Naive thymus-derived CD4-positive, alpha-beta T cell (primary cell): Measurements from ENCODE around the gene SEMA6A. TPM values are rescaled to one million over a fixed set of nuclear protein-coding genes. Genes with fewer than 3 reads are reported as not detected.

Source experiments
- ATAC-seq: fragments of 150-1000 bp; cut with Tn5 transposase; 2 replicates; pipeline ENCODE4 v1.10.0; 2021; ENCODE audit warnings: mild to moderate bottlenecking, moderate library complexity
- CTCF ChIA-PET: fragments of 350-600 bp; sonication (Branson Sonifier 250); formaldehyde crosslinking; loops from one replicate; lab custom pipeline; 2021; ENCODE audit warnings: antibody characterized with exemption; lab: Charles Lee
- POLR2A ChIA-PET: fragments of 350-600 bp; sonication (Branson Sonifier 250); formaldehyde crosslinking; loops from one replicate; lab custom pipeline; 2021; ENCODE audit warnings: antibody characterized with exemption, inconsistent platforms; lab: Charles Lee
- DNase-seq, 9 donors: peaks; one replicate each; pipeline versions ENCODE4 v3.0.0 to v3.0.0-alpha.2; 2020 to 2022; ENCODE audit warnings: mixed read lengths in 1 of 9
- H3K27ac ChIP-seq: one replicate; pipeline ENCODE4 v1.7.0; 2013; ENCODE audit warnings: mild to moderate bottlenecking, low read depth, low read length, moderate library complexity
- H3K27me3 ChIP-seq, 2 donors: one replicate each; pipeline ENCODE4 v1.7.0; 2013; ENCODE audit warnings: low read length in 2 of 2, mild to moderate bottlenecking in 2 of 2, moderate library complexity in 2 of 2; ENCODE audit not compliant: control insufficient read depth in 2 of 2, insufficient read depth in 2 of 2
- H3K36me3 ChIP-seq, 3 experiments: 1 replicate in 2 of 3; 2 replicates in 1 of 3; pipeline ENCODE4 v1.7.0; 2013; ENCODE audit warnings: low read length in 3 of 3, mild to moderate bottlenecking in 3 of 3, moderate library complexity in 1 of 3; ENCODE audit not compliant: insufficient read depth in 3 of 3, control insufficient read depth in 2 of 3
- H3K4me1 ChIP-seq, 2 donors: one replicate each; pipeline ENCODE4 v1.7.0; 2013; ENCODE audit warnings: low read length in 2 of 2, mild to moderate bottlenecking in 2 of 2, moderate library complexity in 1 of 2; ENCODE audit not compliant: control insufficient read depth in 2 of 2, insufficient read depth in 2 of 2
- H3K4me3 ChIP-seq: 2 replicates; pipeline ENCODE4 v1.7.0; 2013; ENCODE audit warnings: mild to moderate bottlenecking, low read length
- H3K9me3 ChIP-seq, 3 experiments: 1 replicate in 2 of 3; 2 replicates in 1 of 3; pipeline ENCODE4 v1.7.0; 2013; ENCODE audit warnings: low read length in 3 of 3; ENCODE audit not compliant: control insufficient read depth in 2 of 3
- H3K27ac Mint-ChIP-seq, 9 donors: one replicate each; pipeline ENCODE4 v1.8.0; 2020 to 2022; ENCODE audit warnings: mixed read lengths in 9 of 9, mild to moderate bottlenecking in 8 of 9, moderate library complexity in 5 of 9, inconsistent platforms in 2 of 9
- H3K27me3 Mint-ChIP-seq, 5 donors: one replicate each; pipeline ENCODE4 v1.8.0; 2021 to 2022; ENCODE audit warnings: mixed read lengths in 5 of 5, mild to moderate bottlenecking in 1 of 5
- H3K36me3 Mint-ChIP-seq, 5 donors: one replicate each; pipeline ENCODE4 v1.8.0; 2020 to 2022; ENCODE audit warnings: mixed read lengths in 5 of 5, mild to moderate bottlenecking in 3 of 5, inconsistent platforms in 1 of 5
- H3K4me1 Mint-ChIP-seq, 7 donors: one replicate each; pipeline ENCODE4 v1.8.0; 2020 to 2022; ENCODE audit warnings: mixed read lengths in 7 of 7, mild to moderate bottlenecking in 3 of 7, inconsistent platforms in 1 of 7
- H3K4me3 Mint-ChIP-seq, 10 donors: one replicate each; pipeline ENCODE4 v1.8.0; 2020 to 2022; ENCODE audit warnings: mild to moderate bottlenecking in 10 of 10, mixed read lengths in 10 of 10, moderate library complexity in 6 of 10, inconsistent platforms in 2 of 10
- H3K9me3 Mint-ChIP-seq, 11 donors: one replicate each; pipeline ENCODE4 v1.8.0; 2020 to 2022; ENCODE audit warnings: mixed read lengths in 11 of 11, mild to moderate bottlenecking in 4 of 11, inconsistent platforms in 1 of 11, moderate library complexity in 1 of 11
- intact Hi-C, 2 donors: fragments of 100-400 bp; cut with micrococcal nuclease; formaldehyde crosslinking; loops; one replicate each; pipeline ENCODE4 v1.15.1; 2023
- polyA plus RNA-seq, 2 donors: library from polyadenylated mRNA; unstranded; fragments of 300-500 nt; fragmentation: Illumina TruSeq; gene quantifications; one replicate each; pipeline ENCODE4 v1.2.3, GENCODE V29; 2021
- total RNA-seq, 6 experiments: library from RNA in 5 of 6; stranded (reverse) in 5 of 6; gene quantifications; 1 replicate in 5 of 6; 2 replicates in 1 of 6; pipeline ENCODE4 v1.2.3 and lab custom pipeline; 2021 to 2026

SEMA6A gene
- total and polyA plus RNA-seq, 7 experiments from 2014 or later = 0.87 to 1.5 TPM; not detected in 5

- no peak overlapping the region for H3K27ac ChIP-seq
- Mint-ChIP-seq H3K9me3 (peaks cover 0 to 7% (median 0%) of the 10 kb centered on the region in 11 donors), H3K27me3 (no peaks in the 10 kb centered on the region), H3K4me1 (no peaks in the 10 kb centered on the region), H3K4me3 (no peak overlapping the region), H3K27ac (no peak overlapping the region), H3K36me3 (peaks cover 0 to 25% (median 19%) of the 10 kb centered on the region in 5 donors)
- H3K4me3 ChIP-seq = no peak overlapping the region
- H3K4me1 ChIP-seq = no peaks in the 10 kb centered on the region
- ChIA-PET CTCF (interaction anchor here (0.6 kb wide), 1 partner anchor 22 kb away, joined by 4 read pairs; no protein-coding TSS in a partner anchor), POLR2A (no interaction called here)
- intact Hi-C loops = no loop called here
- H3K36me3 ChIP-seq = no peaks in the 10 kb centered on the region
- no peaks in the 10 kb centered on the region for H3K27me3 ChIP-seq
- ATAC-seq (no peak), DNase-seq (no peak)
- H3K9me3 ChIP-seq = no peaks in the 10 kb centered on the region
Measured at GRCh38 chr5:116514421-116514970, 60.1 kb downstream of the SEMA6A start.

DNA sequence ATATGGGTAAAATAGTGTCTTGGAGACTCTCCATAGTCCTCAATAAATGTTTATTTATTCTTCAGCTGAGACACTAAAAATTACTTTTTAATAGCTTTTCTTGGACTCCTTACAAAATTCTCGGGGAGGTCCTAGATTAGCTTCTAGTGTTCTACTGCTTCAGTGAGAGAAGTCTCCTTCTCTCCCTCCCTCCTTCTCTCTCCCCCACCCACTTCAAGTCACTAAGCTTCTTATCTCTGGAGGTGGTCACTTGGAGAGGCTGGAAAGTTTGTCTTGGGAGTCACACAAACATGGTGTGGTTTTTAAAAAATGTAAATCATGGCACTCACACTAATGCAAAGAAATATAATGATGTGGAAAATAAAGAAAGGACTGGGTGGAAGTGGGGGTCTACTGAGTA is 64.1 kb downstream of the SEMA6A start:
- Mint-ChIP-seq H3K4me3 (no peak overlapping the region), H3K9me3 (peaks cover 0 to 8% (median 0%) of the 10 kb centered on the region in 11 donors), H3K36me3 (peaks cover 0 to 14% (median 3%) of the 10 kb centered on the region in 5 donors), H3K27me3 (no peaks in the 10 kb centered on the region), H3K27ac (no peak overlapping the region), H3K4me1 (no peaks in the 10 kb centered on the region)
- ATAC-seq (no peak), DNase-seq (no peak)
- Histone ChIP-seq H3K27ac (no peak overlapping the region), H3K27me3 (no peaks in the 10 kb centered on the region), H3K4me3 (no peak overlapping the region), H3K4me1 (no peaks in the 10 kb centered on the region), H3K36me3 (no peaks in the 10 kb centered on the region), H3K9me3 (no peaks in the 10 kb centered on the region)
- intact Hi-C loops = no loop called here
- ChIA-PET CTCF (no interaction called here), POLR2A (no interaction called here)

DNA sequence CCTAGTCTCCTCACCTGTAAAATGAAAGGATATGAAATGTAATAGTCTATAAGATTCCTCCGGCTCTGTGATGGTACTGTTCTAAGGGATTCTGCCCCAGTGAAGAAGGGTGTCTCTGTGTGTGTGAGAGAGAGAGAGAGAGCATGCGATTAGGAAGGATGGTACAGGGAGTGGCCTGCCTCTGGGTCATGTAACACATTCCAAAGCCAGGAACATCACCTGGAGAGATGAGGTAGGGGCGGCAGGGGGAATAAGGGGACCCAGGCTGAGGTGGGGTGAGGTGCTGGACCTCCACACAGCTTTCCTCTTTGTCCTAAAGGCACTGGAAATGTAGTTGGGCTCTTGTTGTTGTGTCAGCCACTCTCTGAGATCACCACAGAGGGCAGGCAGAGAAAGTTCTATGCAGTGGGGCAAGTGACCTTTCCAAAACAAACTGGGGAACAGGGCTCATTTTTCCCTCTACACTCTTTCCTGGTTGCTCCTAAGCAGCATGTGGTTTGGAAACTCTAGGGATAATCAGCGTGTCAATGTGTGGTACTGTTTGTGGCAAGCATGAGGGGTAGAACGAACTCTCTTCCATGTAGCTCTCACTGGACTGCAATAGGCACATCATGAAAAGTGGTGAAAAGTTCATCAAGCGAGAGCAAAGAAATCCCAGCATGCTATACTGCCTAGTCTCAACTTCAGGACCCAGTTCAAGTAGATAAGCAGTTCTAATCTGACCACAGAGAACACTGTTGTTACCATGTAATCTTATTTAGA is 65.0 kb downstream of the SEMA6A start:
- CTCF ChIA-PET = no interaction called here

DNA sequence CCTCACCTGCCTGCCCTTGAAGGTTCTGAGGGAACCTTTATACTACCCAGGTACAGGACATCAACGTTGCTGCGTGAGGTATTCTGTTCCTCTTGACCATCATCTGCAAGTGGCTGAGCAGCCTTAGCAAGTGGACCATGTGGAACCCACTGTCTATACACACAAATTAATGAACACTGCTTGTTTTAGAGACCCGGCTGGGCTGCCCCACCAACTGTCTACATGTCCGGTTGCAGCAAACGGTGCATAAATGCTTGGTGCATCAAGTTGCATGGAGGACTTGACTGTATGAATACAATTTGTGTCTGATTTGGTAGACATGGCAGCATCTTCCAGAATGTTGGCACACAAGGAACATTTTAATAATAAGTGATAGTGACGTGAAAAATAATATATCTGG is 65.8 kb downstream of the SEMA6A start:
- POLR2A ChIA-PET = no interaction called here

More for the DNA sequence above, 65.0 kb downstream of the SEMA6A start:
- peaks cover 0 to 8% (median 0%) of the 10 kb centered on the region in 11 donors for H3K9me3 Mint-ChIP-seq
- no peaks in the 10 kb centered on the region for H3K4me1 Mint-ChIP-seq
- Histone ChIP-seq H3K36me3 (no peaks in the 10 kb centered on the region), H3K9me3 (no peaks in the 10 kb centered on the region), H3K4me3 (no peak overlapping the region), H3K27ac (no peak overlapping the region), H3K27me3 (no peaks in the 10 kb centered on the region), H3K4me1 (no peaks in the 10 kb centered on the region)
- POLR2A ChIA-PET = no interaction called here
- H3K27ac Mint-ChIP-seq = no peak overlapping the region
- peaks cover 0 to 13% (median 7%) of the 10 kb centered on the region in 5 donors for H3K36me3 Mint-ChIP-seq
- DNase-seq = no peak
- intact Hi-C loops = no loop called here
- no peak overlapping the region for H3K4me3 Mint-ChIP-seq
- ATAC-seq = no peak
- no peaks in the 10 kb centered on the region for H3K27me3 Mint-ChIP-seq

GRCh38 chr5:116507941-116508655 is 66.5 kb downstream of the SEMA6A start:
- Mint-ChIP-seq H3K4me3 (no peak overlapping the region), H3K9me3 (peaks cover 0 to 7% (median 0%) of the 10 kb centered on the region in 11 donors), H3K36me3 (peaks cover 0 to 9% (median 3%) of the 10 kb centered on the region in 5 donors), H3K27me3 (no peaks in the 10 kb centered on the region), H3K27ac (no peak overlapping the region), H3K4me1 (no peaks in the 10 kb centered on the region)
- H3K9me3 ChIP-seq = no peaks in the 10 kb centered on the region
- H3K36me3 ChIP-seq = no peaks in the 10 kb centered on the region
- ATAC-seq = no peak
- no peaks in the 10 kb centered on the region for H3K27me3 ChIP-seq
- no peak overlapping the region for H3K27ac ChIP-seq
- no peak for DNase-seq
- ChIA-PET POLR2A (no interaction called here), CTCF (no interaction called here)
- no peak overlapping the region for H3K4me3 ChIP-seq
- no peaks in the 10 kb centered on the region for H3K4me1 ChIP-seq
- intact Hi-C loops = no loop called here

More for the DNA sequence above, 65.8 kb downstream of the SEMA6A start:
- no peak overlapping the region for H3K4me3 ChIP-seq
- CTCF ChIA-PET = no interaction called here
- H3K36me3 ChIP-seq = no peaks in the 10 kb centered on the region
- no peaks in the 10 kb centered on the region for H3K9me3 ChIP-seq
- Mint-ChIP-seq H3K36me3 (peaks cover 0 to 10% (median 6%) of the 10 kb centered on the region in 5 donors), H3K4me1 (no peaks in the 10 kb centered on the region), H3K4me3 (no peak overlapping the region), H3K27me3 (no peaks in the 10 kb centered on the region), H3K9me3 (peaks cover 0 to 8% (median 0%) of the 10 kb centered on the region in 11 donors), H3K27ac (no peak overlapping the region)
- no peaks in the 10 kb centered on the region for H3K27me3 ChIP-seq
- intact Hi-C loops = no loop called here
- H3K27ac ChIP-seq = no peak overlapping the region
- DNase-seq (no peak), ATAC-seq (no peak)
- no peaks in the 10 kb centered on the region for H3K4me1 ChIP-seq

DNA sequence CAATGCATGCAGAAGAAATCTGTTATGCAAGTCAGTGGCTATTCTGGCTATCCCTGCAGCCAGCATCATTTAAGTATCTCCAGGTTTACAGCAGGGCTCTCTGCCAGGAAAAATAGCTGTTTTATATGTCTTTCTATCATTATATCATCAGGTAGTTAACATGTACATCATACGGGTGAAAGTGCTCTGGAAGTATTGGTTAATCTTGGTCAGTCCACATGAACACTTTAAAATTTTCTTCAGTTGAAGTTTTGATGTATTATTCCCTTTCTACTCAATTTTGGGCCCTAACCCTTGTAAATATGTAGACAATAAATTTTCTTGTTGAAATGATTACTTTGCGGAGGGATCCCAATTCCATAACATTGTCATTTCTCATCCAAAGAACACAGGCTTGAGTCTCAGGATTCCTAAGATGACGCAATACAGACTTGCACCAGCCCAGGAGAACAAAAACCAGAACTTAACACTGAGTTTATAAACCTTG is 67.5 kb downstream of the SEMA6A start:
- H3K9me3 Mint-ChIP-seq = peaks cover 0 to 6% (median 0%) of the 10 kb centered on the region in 11 donors
- ATAC-seq = no peak
- H3K4me1 ChIP-seq = no peaks in the 10 kb centered on the region

More for the DNA sequence above, 67.5 kb downstream of the SEMA6A start:
- no peaks in the 10 kb centered on the region for H3K4me1 Mint-ChIP-seq
- intact Hi-C loops = no loop called here
- Histone ChIP-seq H3K27me3 (no peaks in the 10 kb centered on the region), H3K36me3 (no peaks in the 10 kb centered on the region), H3K9me3 (no peaks in the 10 kb centered on the region), H3K27ac (no peak overlapping the region), H3K4me3 (no peak overlapping the region)
- H3K4me3 Mint-ChIP-seq = no peak overlapping the region
- DNase-seq = no peak
- H3K27ac Mint-ChIP-seq = no peak overlapping the region
- CTCF ChIA-PET = no interaction called here
- peaks cover 0 to 11% (median 5%) of the 10 kb centered on the region in 5 donors for H3K36me3 Mint-ChIP-seq
- POLR2A ChIA-PET = no interaction called here
- H3K27me3 Mint-ChIP-seq = no peaks in the 10 kb centered on the region
